Stimulated activated CD4-positive, alpha-beta T cell treated with anti-CD3 and anti-CD28 coated beads, Interleukin-2, amount 100 ng/mL, for 24 hours (primary cell): ENCODE measurements around the gene REPS1.
"Not testable (repeated sequence)": the region's sequence is repeated elsewhere in the genome, so short reads cannot be mapped to it uniquely, and the experiment has no call there.

ENCODE experiments used
- DNase-seq, 2 donors: peaks; one replicate each; pipeline ENCODE4 v3.0.0-alpha.2; 2020

Gene REPS1

DNA sequence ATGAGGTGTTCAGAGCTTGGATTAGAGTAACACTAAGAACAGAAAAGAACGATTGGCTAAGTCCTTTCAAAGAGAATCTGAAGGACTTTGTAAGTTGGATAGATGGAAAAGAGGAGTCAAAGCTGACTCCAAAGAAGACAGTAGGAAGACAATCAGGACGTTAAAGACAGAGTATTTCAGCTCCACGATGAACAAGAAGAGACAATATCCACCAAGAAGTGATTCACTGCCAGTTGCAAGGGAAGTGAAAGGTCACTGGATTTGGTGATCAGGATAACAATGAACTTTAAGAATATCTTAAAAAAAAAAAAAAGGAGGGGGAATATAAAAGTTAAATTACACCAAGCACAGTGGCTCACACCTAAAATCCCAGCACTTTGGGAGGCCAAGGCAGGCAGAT lies 17.9 kb downstream of the REPS1 start:
- DNase-seq: no peak

DNA sequence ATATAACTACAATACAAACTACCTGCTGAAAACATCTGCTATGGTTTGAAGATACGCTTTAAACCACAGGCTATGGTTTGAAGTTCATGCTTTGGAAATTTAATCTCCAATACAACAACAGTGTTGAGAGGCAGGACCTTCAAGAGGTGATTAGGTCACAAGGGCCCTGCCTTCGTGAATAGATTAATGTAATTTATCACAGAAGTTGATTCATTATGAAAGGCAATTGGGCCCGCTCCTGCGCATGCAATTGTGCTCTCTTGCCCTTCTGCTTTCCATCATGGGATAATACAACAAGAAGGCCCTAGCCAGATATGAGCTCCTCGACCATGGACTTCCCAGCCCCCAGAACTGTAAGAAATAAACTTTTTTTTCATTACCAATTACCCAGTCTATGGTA lies 21.2 kb downstream of the REPS1 start:
- no peak for DNase-seq

DNA sequence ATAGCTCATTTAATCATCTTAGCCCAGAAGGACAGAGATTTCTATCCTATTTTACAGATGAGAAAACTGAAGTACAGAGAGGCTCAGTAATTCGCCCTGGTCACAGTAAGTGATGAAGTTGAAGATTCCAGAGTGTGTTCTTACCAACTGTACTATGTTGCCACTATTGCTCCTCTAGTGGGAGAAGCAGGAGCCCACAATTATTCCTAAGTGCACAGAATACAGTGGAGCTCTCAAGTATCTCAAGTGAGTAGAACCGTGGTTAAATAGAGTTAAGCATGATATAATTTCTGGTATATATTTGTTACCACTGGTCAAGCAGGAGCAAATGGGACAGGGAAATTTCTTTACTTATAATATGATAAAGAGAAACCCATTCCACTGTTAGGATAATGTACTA lies 22.1 kb downstream of the REPS1 start:
- DNase-seq: no peak

DNA sequence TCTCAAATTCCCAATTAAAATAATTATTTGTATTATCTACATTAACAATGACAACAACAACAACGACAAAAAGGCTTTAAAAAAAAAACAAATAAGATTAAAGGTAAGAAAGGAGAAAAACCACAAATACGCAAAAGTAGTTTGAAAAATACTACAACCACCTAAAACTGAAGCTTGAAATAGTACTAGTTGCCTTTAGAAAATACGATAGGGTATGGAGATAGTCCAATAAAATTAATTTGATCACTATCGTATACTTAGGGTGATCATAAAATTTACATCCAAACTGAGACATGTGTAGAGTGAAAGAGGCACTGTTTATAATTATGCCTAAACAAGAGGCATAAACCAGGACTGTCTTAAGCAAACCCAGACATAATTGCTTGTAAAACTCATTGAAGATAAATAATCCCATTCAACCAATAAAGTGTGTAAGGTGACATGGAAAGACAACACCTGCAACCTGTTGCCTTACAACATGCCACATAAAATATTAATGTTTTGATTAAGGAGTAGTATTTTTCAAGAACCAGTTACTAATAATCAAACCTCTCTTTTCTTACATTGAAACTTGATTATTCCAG lies 22.7 kb downstream of the REPS1 start:
- no peak for DNase-seq

DNA sequence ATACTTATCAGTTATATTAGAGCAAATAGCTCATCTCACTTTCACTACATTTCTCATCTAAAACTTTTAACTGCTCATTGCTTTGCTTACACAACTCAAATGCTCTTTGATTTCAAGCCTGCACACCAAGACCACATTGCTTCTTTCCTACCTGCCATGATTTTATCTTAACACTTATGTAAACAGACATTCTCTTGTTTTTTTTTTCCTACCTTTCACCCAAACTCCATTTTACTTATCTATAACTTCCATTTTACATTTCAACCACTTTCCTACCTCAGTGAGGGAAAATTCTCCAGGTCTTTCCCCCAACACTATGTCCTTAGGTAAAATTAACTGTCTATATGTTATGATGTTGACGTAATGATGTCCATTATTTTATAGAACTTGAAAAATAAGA lies 24.0 kb downstream of the REPS1 start:
- DNase-seq: no peak

DNA sequence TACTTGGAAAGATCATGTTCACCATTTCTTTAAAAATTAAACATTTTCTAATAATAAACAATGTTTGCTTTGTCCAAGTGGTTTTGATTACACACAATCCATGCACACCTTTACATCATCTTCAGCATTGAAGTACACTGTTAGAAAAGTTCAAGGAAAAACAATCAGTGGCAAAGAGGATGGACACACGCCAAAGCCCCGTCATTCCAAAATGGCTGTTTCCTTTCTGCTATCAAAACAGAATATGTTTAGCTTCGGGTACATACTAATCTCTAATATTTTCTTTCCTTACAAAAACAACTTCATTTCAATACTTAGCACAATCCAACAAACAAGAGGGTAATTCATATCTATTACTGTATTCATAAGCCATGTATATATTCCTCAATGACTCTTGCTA lies 24.5 kb downstream of the REPS1 start:
- no peak for DNase-seq

DNA sequence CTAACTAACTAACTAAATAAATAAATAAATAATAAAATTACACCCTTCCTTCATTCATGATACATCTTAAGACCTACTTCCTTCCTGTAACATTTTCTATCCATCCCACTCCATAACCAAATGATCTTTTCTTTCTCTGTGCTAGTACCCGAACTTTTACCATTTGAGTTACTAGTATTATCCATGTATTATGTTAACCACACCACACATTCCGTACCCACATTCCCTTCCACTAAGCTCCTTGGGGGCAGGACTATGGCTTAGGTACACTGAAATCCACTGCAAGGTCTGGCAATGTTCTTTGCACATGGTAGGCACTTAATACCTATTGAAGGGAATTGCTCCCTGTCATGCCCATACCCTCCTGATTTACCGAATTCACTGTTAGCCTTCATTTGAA lies 24.9 kb downstream of the REPS1 start:
- DNase-seq: no peak

DNA sequence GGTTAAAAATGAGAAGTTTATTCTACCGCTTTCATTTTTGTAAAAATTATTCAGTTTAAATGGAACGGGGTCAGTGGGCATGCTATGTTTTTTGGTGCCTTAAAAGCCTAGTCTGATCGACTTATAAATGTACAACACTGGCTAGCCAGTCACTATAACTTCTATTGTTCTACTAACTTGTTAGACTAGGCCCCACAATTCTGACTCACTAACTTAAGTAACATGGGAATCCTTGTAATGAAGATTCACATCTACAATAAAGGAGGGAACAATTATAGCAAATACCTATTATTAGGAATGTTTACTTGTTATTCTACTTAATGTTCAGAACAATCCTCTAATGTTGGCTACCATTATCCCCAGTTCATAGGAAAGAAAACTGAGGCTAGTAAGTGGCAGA lies 28.5 kb downstream of the REPS1 start:
- no peak for DNase-seq

DNA sequence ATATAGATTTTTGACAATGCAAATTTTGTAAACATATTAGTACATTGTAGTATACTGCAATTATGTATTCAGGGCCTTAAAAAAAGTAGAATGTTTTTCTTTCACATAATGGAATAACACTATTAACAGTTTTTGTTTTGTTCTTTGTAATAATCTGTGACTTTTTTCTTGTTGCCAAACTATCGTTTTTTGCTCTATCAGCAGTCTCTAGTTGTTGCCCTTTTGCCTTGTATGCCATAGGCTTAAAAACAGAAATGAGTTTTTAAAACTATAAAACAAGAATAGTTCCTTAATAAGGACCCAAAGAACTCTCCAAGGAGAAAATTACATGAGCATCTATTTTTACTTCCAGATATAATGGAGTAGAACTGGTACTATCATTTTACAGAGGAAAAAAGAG lies 29.5 kb downstream of the REPS1 start:
- no peak for DNase-seq

DNA sequence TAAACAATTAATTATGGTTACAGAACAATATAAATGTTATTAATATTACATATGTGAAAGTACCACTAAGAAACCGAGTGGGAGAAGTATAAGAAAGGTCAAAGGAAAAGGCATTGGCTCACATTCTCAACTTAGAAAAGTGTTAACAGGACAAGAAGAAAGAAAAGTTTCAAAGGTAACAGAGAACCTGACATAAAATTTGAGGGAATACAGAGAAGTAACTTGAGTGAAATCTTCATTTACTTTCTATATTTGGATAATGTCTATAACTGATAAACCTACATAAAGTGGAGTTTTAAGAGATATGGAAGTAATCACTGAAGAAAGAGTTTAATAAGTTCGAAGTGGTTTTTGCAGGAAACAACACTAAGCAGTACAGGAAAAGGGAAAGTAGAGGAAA lies 30.1 kb downstream of the REPS1 start:
- no peak for DNase-seq

DNA sequence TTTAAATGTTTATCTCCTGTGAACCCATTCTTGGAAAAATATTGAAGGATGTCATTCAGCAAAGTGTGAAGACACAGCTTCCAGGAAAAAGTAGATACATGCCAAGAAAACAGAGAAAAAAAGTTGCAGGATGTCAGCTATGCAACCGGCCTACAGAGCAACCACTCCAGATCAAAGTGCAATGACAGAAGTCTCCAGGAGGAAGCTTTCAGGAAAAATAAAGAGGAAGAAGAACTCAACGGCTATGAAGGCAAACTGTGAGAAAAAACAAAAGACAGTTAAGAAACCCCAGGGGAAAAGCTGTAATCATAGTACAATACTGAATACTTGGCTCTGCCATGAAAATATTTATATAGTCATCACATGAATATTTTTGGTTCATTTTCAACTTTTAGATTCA lies 30.6 kb downstream of the REPS1 start:
- DNase-seq: no peak

DNA sequence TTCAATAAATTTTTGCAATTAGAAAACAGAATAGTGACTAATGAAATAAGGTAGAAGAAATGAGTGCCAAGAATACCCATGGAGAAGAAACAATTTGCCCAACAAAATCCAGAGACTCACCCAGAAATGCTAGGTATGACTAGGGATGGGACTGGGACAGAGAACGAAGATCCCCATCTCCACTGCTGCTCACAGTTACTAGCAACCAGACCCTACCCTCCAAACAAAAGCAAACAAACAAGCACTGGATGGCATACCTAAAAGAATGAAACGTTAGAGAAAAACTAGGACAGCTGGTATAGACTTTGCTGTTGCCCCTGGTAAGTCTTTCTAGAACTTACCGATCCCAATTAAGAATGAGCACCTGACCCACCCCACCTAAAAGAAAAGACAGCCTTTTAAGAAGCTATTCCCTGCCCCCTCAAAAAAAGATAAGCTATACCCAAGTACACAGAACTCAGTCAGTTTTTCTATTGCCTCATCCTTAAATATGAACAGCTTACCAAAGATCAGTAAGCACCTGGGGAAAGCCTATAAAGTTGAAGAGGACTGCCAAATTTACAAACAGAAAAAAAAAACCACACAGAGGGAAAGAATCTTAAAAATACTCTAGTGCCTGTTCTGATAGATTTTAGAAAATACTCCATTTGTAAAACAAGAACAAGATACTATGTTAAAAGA lies 31.7 kb downstream of the REPS1 start:
- DNase-seq: no peak

DNA sequence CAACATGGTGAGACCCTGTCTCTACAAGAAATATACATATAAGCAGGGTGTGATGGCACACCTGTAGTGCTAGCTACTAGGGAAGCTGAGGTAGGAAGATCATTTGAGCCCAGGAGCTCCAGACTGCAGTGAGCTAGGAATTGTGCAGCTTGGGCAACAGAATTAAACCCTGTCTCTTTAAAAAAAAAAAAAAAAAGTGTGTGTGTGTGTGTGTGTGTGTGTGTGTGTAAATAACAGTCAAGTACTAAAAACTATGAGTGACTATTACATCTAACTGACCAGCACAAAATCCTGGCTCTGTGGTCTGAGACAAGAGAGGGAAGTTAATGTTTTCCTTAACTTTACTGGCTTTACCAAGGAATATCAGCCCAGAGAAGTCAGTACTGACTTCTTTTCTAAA lies 32.8 kb downstream of the REPS1 start:
- no peak for DNase-seq

DNA sequence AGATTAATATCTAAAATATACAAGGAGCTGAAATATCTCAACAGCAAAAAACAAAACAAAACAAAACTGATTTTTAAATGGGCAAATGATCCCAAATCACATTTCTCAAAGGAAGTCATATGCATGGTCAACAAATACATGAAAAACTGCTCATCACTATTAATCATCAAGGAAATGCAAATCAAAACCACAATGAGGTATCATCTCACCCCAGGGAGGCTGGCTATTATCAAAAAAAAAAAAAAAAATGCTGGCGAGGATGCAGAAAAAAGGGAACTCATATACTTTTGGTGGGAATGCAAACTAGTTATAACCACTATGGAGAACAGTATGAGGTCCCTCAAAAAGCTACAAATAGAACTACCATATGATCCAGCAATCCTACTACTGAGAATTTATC lies 34.6 kb downstream of the REPS1 start:
- no peak for DNase-seq

DNA sequence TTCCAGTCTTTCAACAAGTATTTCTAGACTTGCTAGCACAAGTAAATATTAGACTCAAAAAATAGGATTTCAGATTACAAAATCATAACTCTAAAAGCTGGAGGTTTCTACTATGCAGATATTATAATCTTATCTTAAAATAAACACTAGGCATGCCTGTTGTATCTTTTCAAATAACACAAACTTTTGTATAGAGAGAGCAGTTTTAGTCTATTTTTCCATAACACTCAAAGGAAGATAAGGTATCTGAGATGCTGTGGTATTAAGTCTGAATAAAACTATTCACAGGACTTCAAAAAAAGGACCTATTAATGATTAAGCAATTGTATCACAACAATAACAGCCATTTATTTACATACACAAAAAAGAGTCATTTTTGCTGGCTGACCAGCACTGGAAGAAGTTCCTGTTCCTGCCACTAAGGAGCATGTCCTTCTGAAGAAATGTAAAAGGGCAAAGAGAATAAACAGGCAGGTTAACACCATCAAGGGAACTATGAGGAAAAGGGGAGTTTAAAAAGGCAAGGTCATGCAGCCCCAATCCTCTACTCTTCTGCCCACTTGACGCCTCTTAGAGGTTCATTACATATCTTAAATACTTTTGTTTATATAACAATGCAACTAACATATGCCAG lies 39.4 kb downstream of the REPS1 start:
- DNase-seq: no peak

DNA sequence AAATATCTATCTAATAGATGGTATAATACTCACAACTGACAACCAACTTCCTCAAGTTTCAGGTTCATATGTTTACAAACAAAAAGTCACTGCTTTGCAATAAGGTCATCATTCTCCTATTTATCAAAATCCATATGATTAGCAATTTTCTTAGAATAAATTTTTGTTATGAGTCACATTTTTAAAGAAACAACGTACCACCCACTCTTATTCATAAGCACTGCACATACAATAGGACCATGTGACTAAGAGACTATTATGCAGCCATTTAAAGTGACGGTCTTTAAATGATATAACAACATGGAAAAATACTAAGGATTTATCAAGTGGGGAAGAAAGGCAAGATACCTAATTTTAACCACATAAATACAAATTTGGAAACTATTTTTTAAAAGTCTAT lies 40.0 kb downstream of the REPS1 start:
- DNase-seq: no peak

DNA sequence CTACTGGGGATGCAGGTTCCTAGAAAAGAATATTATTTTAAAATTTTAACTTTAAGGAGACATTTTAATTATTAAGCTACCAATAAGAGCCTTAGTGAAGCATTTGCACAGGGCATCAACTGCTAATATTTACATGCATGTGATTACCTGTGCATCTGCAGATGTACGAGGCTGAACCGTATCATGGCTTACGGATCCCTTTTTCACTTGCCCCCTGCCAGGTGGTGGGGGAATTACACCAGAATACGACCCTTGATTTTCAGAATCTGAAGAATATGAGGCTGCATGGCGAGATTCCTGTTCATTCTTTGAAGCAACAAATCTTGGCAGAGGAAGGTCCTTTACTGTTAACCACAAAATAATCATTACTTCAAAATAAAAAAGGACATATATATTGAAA lies 42.7 kb downstream of the REPS1 start:
- DNase-seq: no peak

DNA sequence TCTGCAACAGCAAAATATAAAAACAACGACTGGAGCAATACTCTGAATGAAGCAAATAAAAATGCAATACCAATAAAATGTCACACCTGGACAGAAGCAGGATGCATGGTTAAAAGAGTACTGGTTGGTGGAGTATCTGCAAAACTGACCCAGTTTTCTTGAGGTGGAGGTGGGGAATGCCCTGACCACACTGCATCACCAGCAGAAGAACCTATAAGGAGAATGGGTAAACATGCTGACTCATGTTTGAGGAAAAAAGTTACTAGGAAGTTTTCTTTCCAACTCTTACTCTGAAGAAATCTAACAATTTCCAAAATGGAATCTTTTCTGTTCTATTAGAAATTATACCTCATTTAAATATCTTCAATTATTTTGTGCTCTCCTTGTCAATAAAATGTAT lies 43.6 kb downstream of the REPS1 start:
- DNase-seq: no peak

DNA sequence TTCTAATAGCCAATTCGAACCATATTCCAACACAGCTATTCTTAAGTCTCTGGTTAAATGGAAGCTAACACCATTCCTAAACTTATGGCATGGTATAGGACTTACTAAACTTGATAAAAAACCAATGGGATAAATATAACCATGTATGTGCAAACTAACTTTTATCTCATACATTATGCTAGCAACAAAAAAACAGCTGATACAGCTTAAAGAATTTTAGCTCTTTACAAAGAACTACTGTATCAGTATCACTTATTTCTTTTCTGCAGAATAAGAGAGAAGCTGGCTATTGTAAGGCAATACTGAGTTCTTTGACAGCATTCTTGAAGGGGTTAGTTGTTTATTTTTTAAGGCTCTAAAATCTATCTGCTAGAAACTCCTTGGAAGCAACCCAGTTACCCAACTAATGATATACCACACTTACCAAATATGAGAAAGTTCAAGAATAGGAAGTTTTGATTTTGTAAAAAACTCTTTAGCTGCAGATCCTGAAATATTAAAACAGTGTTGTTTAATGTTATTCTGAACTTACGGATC lies 44.9 kb downstream of the REPS1 start:
- no peak for DNase-seq

DNA sequence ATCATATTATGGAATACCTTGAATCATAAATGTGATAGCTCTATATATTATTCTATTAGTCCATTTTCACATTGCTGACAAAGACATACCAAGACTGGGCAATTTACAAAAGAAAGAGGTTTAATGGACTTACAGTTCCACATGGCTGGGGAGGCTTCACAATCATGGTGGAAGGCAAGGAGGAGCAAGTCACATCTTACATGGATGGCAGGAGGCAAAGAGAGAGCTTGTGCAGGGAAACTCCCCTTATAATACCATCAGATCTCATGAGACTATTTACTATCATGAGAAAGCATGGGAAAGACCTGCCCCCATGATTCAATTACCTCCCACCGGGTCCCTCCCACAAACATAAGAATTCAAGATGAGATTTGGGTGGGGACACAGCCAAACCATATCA lies 51.2 kb downstream of the REPS1 start:
- DNase-seq: not testable (repeated sequence)

DNA sequence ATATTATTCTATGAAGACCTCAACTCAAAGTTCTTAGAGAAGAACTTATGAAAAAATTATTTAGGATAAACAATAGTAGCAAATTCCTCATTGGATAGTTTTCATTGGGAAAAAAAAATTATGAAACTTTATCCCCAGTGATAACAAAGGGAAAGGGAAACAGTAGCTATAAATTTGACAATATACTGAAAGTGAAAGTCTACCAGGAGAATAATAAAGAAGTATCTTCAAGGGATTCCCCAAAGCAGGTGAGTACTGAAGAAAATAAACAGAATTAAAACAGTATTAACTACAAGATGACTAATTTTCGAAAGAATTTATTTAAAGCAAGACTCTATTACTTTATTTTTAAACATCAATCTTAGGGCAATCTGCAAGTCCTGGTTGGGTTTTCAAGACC lies 56.4 kb downstream of the REPS1 start:
- DNase-seq: no peak

DNA sequence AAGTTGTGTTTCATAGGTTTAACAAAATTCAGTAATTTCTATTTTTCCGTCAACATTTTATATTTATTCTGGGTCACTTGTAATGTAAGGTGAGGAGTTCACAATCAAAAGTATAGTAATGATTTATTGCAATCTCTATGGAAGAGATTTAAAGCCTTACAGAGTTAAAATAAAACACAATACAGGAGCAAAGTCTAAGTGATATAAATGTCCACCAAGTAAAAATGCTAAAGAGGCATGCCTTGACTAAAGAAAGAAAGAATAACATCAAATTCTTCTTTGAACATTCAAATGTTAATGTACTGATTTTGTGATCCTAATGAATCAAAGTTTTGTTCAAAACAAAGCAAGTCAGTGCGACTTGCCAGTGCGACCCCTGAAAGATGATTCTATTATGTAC lies 61.5 kb downstream of the REPS1 start:
- DNase-seq: no peak

DNA sequence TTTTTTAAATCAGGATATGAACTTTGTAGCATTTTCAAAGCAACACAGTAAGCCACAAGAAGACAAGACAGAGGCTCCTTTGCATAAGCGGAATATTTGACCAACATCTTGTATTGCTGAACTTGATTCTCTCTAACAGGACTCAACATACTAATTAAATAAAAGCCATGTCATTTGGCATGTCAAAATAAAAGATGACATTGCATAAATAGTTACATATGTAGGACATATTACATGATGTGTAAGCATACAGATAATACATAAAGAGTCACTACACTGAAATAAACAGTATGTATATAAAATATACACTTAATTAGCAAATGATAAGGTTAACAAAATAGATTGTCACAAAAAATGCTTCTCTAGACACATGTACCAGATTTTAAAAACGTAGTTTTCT lies 62.2 kb downstream of the REPS1 start:
- DNase-seq: no peak

DNA sequence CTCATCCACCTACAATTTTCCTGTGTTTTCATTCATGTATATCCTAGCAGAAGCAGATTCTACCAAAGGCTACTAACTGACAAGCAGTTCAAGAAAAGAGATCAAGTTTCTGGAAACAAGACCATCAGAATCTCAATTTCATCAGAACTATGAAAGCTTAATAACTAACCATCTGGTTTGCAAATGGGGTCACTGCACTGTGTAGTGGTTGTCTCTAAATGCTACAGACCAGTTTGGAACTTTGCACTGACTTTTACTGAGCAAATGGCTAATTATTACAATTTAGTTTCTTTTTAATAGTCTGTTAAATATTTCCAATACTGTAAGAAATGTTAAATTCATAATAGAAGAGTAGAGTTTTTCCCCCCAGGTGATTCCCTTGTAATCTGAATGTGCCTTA lies 64.5 kb downstream of the REPS1 start:
- DNase-seq: no peak

DNA sequence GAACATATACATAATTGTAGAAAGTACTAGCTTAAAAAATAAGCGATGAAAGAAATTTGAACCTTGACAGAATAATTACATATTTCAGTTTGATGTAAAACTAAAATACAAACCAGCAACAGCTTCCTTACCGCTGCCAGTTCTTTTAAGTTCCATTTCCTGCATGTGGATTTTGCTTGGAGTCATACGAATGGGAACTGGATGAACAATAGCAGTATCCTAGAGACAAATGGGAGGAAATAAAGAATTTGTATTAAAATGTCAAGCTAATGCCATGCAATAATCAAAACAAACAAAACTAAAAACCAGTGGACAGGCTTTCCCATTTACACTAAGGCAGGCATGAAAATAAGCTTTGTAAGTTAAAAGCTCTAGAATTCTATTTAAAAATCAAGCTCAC lies 67.1 kb downstream of the REPS1 start:
- no peak for DNase-seq
